ENCODE data around the gene CFAP97D2.
"Not testable (repeated sequence)": the region's sequence is repeated elsewhere in the genome, so short reads cannot be mapped to it uniquely, and the experiment has no call there.

- not testable (repeated sequence) for TF ChIP-seq CTCF (IDR thresholded peaks at IDR 0.05 in 8 of 11, conservative IDR thresholded peaks at IDR 0.05 in 3 of 11); POLR2A (IDR thresholded peaks at IDR 0.05); POLR2AphosphoS5 (IDR thresholded peaks at IDR 0.05)
Observed at GRCh38 chr13:114133552-114133951, 45.5 kb upstream of the CFAP97D2 start.
